ENCODE results near the gene CLEC4C.
"Not testable (repeated sequence)": the region's sequence is repeated elsewhere in the genome, so short reads cannot be mapped to it uniquely, and the experiment has no call there.

The CLEC4C gene

DNA sequence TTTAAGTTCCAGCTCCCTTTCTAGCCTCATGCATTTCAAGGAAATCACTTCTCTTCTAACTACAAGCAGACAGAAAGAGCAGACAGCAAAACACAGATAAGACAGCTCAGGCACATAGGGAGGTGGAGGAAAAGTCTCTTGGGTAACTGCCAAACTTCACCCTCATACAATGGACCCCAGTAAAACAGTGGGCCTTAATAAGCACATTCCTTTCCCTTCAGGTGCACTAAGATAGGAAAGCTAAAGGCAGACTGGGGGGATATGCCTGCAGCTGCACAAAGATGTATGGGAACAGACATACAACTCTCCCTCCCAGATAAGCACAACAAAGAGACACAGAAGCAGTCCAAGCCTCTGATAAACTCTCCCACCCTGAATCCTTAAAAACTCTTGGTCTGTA is 16.2 kb downstream of the CLEC4C start:
- H3K27ac ChIP-seq (ENCODE audit: insufficient read depth, low read depth, low read length, poor library complexity, severe bottlenecking); H3K4me1 ChIP-seq (ENCODE audit: control insufficient read depth, insufficient read depth, low read length); H3K9me3 ChIP-seq (ENCODE audit: control insufficient read depth, low read length); H3K36me3 ChIP-seq (ENCODE audit: control insufficient read depth, insufficient read depth, low read length); H3K4me3 ChIP-seq (ENCODE audit: insufficient read depth, low read depth, low read length); H3K27me3 ChIP-seq (ENCODE audit: control insufficient read depth, insufficient read depth, low read length, poor library complexity, severe bottlenecking): not testable (repeated sequence)

DNA sequence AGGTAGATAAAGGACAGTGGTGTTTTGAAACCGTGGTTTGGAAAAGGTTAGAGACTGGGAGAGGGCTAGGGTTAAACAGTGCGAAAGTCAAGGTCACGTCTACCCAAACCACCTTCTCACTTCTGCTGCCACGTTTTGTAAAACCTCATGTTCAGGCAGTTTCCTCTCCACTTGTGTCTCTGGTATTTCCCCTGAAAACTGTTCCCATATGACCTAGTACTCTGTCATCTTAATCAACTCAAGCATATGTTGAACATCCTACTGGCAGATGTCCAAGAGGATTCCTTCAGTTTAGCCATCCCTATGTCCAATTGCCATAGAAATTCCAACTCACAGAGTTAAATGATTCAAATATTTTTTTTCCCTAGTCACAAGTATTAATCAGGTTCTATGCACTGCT is 17.4 kb downstream of the CLEC4C start:
- no peak overlapping the region for H3K4me3 ChIP-seq (ENCODE audit: insufficient read depth, low read depth, low read length)
- no peaks in the 10 kb centered on the region for H3K27me3 ChIP-seq (ENCODE audit: control insufficient read depth, insufficient read depth, low read length, poor library complexity, severe bottlenecking)
- WGBS, 2 experiments, result 91% methylated on average over 4 of the region's 4 CpGs
- H3K36me3 ChIP-seq (ENCODE audit: control insufficient read depth, insufficient read depth, low read length), result no peaks in the 10 kb centered on the region
- H3K27ac ChIP-seq (ENCODE audit: insufficient read depth, low read depth, low read length, poor library complexity, severe bottlenecking), result no peak overlapping the region
- H3K9me3 ChIP-seq (ENCODE audit: control insufficient read depth, low read length), result no peaks in the 10 kb centered on the region
- H3K4me1 ChIP-seq (ENCODE audit: control insufficient read depth, insufficient read depth, low read length), result no peaks in the 10 kb centered on the region

DNA sequence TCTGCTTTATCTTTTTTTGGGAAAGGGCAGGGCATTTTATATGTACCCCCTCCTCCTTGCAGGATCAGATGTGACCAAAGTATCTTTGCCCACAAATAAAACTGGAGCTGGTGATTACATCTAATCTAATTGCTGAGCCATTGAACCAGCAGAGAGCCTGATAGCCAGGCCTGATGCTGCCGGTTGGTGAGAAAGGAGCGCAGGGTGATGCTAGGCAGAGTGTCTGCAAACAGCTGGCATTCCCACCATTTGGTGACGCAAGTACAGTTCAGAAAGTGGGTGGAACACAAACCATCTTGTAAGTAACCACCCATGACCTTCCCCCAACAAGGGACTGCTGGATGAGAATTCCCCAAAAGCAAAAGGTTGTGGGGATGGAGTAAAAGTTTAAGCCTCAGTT is 23.2 kb downstream of the CLEC4C start:
- H3K36me3 ChIP-seq (ENCODE audit: control insufficient read depth, insufficient read depth, low read length), result no peaks in the 10 kb centered on the region
- no peaks in the 10 kb centered on the region for H3K27me3 ChIP-seq (ENCODE audit: control insufficient read depth, insufficient read depth, low read length, poor library complexity, severe bottlenecking)
- H3K27ac ChIP-seq (ENCODE audit: insufficient read depth, low read depth, low read length, poor library complexity, severe bottlenecking), result no peak overlapping the region
- H3K9me3 ChIP-seq (ENCODE audit: control insufficient read depth, low read length), result no peaks in the 10 kb centered on the region
- WGBS, 2 experiments, result 85 to 95% methylated on average over 3 of the region's 3 CpGs
- no peak overlapping the region for H3K4me3 ChIP-seq (ENCODE audit: insufficient read depth, low read depth, low read length)
- H3K4me1 ChIP-seq (ENCODE audit: control insufficient read depth, insufficient read depth, low read length), result no peaks in the 10 kb centered on the region

DNA sequence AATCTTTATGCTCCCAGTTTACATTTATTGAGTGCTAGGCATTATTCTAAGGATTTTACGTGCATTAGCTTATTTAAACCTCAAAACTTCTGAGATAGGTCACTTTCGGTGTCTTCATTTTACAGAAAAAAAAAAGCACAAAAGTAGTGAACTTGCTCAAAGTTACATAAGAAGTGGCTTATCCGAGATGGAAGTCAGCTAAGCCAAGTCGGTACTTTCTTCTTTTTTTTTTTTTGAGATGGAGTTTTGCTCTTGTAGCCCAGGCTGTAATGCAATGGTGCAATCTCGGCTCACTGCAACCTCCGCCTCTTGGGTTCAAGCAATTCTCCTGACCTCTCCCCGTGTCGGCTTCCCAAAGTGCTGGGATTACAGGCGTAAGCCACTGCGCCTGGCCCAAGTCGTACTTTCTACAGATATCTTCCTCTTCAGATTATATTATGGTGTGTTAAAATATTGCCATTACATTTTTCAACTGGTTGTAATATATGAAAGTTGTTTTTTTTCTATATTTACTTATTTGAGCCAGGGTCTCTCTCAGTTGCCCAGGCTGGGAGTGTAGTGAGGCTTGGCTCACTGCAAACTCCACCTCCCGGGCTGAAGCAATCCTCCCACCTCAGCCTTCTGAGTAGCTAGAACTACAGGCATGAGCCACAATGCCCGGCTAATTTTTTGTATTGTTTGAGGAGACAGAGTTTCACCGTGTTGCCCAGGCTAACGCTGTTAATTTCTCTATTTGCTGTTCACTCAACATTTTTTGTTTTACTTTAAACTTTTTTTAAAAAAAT is 27.0 kb downstream of the CLEC4C start:
- Histone ChIP-seq H3K9me3 (ENCODE audit: control insufficient read depth, low read length) (no peaks in the 10 kb centered on the region), H3K4me3 (ENCODE audit: insufficient read depth, low read depth, low read length) (no peak overlapping the region), H3K27me3 (ENCODE audit: control insufficient read depth, insufficient read depth, low read length, poor library complexity, severe bottlenecking) (no peaks in the 10 kb centered on the region), H3K4me1 (ENCODE audit: control insufficient read depth, insufficient read depth, low read length) (no peaks in the 10 kb centered on the region), H3K27ac (ENCODE audit: insufficient read depth, low read depth, low read length, poor library complexity, severe bottlenecking) (no peak overlapping the region), H3K36me3 (ENCODE audit: control insufficient read depth, insufficient read depth, low read length) (no peaks in the 10 kb centered on the region)
- WGBS, 2 experiments, result 76 to 77% methylated on average over 14 of the region's 15 CpGs

DNA sequence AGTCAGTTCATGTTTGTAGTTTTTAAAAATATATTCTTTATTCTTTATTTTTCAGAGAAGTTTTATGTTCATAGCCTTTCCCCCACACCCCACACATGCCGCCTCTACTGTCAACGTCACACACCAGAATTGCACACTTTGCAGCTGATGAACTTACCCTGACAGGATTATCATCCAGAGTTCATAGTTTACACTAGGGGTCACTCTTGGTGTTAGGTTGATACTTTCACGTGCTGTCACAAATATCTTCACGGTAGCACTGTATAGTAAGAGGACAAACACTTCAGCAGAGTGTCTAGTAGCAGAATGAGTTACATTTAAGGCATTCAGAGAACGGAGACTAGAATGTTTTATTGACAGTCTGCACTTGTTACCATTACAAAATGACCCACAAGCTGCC is 30.8 kb downstream of the CLEC4C start:
- no peaks in the 10 kb centered on the region for H3K4me1 ChIP-seq (ENCODE audit: control insufficient read depth, insufficient read depth, low read length)
- WGBS, 2 experiments, result 32 to 44% methylated on average over 5 of the region's 5 CpGs
- H3K36me3 ChIP-seq (ENCODE audit: control insufficient read depth, insufficient read depth, low read length), result no peaks in the 10 kb centered on the region
- H3K4me3 ChIP-seq (ENCODE audit: insufficient read depth, low read depth, low read length), result no peak overlapping the region
- H3K27ac ChIP-seq (ENCODE audit: insufficient read depth, low read depth, low read length, poor library complexity, severe bottlenecking), result no peak overlapping the region
- H3K9me3 ChIP-seq (ENCODE audit: control insufficient read depth, low read length), result no peaks in the 10 kb centered on the region
- no peaks in the 10 kb centered on the region for H3K27me3 ChIP-seq (ENCODE audit: control insufficient read depth, insufficient read depth, low read length, poor library complexity, severe bottlenecking)

DNA sequence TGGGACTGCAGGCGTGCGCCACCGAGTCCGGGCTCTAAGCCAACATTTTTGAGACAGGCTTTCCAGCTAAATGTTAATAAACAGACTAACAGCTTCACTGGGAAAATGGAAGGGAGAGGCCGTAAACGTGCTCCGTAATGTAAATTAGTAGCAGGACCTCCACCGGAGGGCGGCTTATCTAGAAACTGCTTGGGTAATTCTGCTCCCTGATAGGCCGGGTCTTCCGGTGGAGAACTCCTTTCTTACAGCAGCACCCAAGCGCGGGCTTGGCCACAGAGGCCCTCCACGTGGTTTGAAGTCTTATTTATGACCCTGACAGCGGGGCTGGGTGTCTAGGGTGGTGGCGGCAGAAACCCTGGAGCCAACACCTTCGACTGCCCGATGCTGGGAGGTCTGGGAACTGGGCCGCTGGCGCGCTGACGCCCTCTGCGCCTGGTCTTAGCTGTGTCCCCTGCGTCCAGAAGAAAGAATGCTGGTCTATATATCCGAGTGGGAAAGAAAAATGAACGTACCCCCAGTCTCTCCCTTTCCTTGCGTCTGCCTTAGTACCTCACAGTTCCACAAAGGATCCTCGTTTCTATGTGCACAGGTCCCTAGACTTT is 34.2 kb downstream of the CLEC4C start:
- Histone ChIP-seq H3K27me3 (ENCODE audit: control insufficient read depth, insufficient read depth, low read length, poor library complexity, severe bottlenecking) (no peaks in the 10 kb centered on the region), H3K27ac (ENCODE audit: insufficient read depth, low read depth, low read length, poor library complexity, severe bottlenecking) (no peak overlapping the region), H3K4me3 (ENCODE audit: insufficient read depth, low read depth, low read length) (no peak overlapping the region), H3K4me1 (ENCODE audit: control insufficient read depth, insufficient read depth, low read length) (no peaks in the 10 kb centered on the region), H3K9me3 (ENCODE audit: control insufficient read depth, low read length) (no peaks in the 10 kb centered on the region), H3K36me3 (ENCODE audit: control insufficient read depth, insufficient read depth, low read length) (no peaks in the 10 kb centered on the region)
- WGBS, 2 experiments, result 90 to 91% methylated on average over 28 of the region's 28 CpGs

DNA sequence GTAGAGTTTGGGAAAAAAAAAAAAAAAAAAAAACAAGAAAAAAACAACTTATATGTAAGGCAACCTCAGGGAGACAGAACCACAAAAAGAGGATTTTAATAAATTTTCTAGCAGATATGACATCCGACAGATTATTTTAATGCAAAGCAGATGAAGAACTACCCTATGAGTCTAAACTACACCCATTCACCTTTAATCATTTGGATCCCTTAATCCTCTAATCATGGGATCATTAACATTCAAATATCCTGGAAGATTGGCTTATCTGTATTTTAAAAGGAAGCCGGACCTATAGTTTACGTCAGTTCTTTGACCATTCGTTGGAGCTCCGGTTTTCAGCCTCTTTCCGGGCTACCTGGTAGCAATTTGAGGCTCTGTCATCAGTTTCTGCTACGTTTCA is 36.0 kb downstream of the CLEC4C start, which contains the start of gene DPPA3:
Gene DPPA3, plus strand, starts transcription at position 301 of the 400 bp plus-strand sequence. CDS start 138 bp downstream, outside the sequence.
- Histone ChIP-seq H3K4me1 (ENCODE audit: control insufficient read depth, insufficient read depth, low read length) (no peaks in the 10 kb centered on the region), H3K27ac (ENCODE audit: insufficient read depth, low read depth, low read length, poor library complexity, severe bottlenecking) (peak within 1 kb of the TSS; percentile 26), H3K36me3 (ENCODE audit: control insufficient read depth, insufficient read depth, low read length) (no peaks in the 10 kb centered on the region), H3K4me3 (ENCODE audit: insufficient read depth, low read depth, low read length) (no peak within 1 kb of the TSS), H3K27me3 (ENCODE audit: control insufficient read depth, insufficient read depth, low read length, poor library complexity, severe bottlenecking) (no peaks in the 10 kb centered on the region), H3K9me3 (ENCODE audit: control insufficient read depth, low read length) (no peaks in the 10 kb centered on the region)
- 90 to 91% methylated on average over 7 of the region's 7 CpGs for WGBS, 2 experiments

DNA sequence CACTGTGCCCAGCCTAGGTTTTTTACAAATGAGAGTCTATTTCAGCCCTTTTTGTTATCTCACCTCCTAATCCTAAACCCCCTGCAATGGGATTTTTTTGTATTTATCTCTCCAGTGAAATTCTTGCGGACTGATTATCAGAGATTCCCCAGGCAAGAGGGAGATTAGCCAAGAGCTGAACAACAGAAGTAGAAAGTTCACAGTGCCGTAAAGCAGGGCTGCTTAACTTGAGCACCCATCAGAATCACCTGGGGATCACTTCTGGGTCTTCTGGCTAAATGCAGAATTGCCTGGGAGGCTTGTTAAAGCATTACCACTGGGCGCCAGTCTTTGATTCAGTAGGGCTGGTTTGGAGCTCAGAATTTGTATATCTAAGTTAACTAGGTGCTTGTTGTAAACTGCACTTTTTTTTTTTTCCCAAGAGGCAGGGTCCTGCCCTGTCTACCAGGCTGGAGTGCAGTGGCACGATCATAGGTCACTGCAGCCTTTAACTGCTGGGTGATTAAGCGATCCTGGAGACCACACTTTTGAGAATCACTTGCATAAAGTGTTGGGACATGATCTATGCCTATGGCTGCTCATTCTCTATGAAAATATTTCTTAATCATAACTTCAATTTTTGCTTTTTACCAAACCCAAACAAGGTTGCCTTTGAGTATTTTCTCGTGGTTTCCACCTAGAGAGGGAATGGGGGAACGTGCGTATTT is 37.1 kb downstream of the CLEC4C start:
- Histone ChIP-seq H3K36me3 (ENCODE audit: control insufficient read depth, insufficient read depth, low read length) (no peaks in the 10 kb centered on the region), H3K27me3 (ENCODE audit: control insufficient read depth, insufficient read depth, low read length, poor library complexity, severe bottlenecking) (no peaks in the 10 kb centered on the region), H3K4me1 (ENCODE audit: control insufficient read depth, insufficient read depth, low read length) (no peaks in the 10 kb centered on the region), H3K4me3 (ENCODE audit: insufficient read depth, low read depth, low read length) (no peak overlapping the region), H3K9me3 (ENCODE audit: control insufficient read depth, low read length) (no peaks in the 10 kb centered on the region), H3K27ac (ENCODE audit: insufficient read depth, low read depth, low read length, poor library complexity, severe bottlenecking) (peak overlapping the region; percentile 26)
- WGBS, 2 experiments, result 79 to 84% methylated on average over 8 of the region's 8 CpGs

DNA sequence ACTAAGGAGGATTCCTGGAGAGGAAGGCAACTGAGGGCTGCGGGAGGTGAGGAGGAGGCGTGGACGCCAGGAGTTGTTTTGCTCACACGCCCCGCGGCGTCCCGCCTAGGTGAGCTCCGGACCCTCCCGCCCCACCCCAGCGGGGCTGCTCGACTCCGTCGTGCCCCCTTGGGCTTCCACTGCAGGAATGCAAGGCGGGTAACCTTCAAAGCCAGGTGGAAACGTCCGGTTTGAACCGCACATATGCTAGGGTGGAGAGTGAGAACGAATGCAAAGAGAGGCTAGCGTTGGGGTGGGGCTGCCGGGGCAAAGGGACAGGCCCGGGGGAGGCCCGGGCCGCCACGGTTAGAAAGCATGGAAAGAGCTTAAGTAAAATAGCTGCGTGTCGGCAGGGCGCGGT is 41.3 kb downstream of the CLEC4C start:
- H3K4me1 ChIP-seq (ENCODE audit: control insufficient read depth, insufficient read depth, low read length), result no peaks in the 10 kb centered on the region
- 95% methylated on average over 29 of the region's 29 CpGs for WGBS, 2 experiments
- no peaks in the 10 kb centered on the region for H3K27me3 ChIP-seq (ENCODE audit: control insufficient read depth, insufficient read depth, low read length, poor library complexity, severe bottlenecking)
- H3K9me3 ChIP-seq (ENCODE audit: control insufficient read depth, low read length), result no peaks in the 10 kb centered on the region
- no peaks in the 10 kb centered on the region for H3K36me3 ChIP-seq (ENCODE audit: control insufficient read depth, insufficient read depth, low read length)
- no peak overlapping the region for H3K27ac ChIP-seq (ENCODE audit: insufficient read depth, low read depth, low read length, poor library complexity, severe bottlenecking)
- H3K4me3 ChIP-seq (ENCODE audit: insufficient read depth, low read depth, low read length), result no peak overlapping the region

DNA sequence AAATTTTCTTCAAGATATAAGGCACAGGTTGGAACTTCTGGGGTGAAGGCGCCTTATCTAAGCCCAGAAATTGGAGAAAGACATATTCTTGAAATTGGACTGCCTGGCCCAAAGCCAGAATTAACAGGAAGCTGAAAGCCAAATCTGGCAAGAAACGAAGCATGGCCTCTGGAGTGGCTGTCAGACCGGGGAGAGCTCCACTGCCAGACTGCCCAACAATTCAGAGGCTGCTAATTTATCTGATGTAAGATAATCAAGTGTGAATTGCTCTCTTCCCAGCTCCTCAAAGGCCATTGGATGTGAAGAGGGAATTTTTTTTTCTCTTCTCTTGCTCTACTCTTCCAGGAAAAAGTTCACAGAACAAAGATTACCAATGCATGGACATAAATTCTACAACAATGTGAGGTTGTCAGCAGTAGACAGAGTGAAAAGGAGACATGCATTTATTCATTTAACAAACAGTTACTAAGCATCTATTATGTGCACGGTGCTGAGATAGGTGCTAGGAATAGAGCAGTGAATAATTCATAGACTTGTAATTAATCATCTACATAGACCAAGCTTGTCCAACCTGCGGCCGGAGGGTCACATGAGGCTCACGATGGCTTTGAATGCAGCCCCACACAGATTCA is 51.5 kb downstream of the CLEC4C start, which contains the start of gene GDF3:
Gene GDF3, minus strand, starts transcription at position 210 of the 632 bp plus-strand sequence. Its CDS starts 47 bp downstream, at position 163.
- Histone ChIP-seq H3K27ac (ENCODE audit: insufficient read depth, low read depth, low read length, poor library complexity, severe bottlenecking) (no peak within 1 kb of the TSS), H3K4me3 (ENCODE audit: insufficient read depth, low read depth, low read length) (no peak within 1 kb of the TSS), H3K36me3 (ENCODE audit: control insufficient read depth, insufficient read depth, low read length) (no peaks in the 10 kb centered on the region), H3K9me3 (ENCODE audit: control insufficient read depth, low read length) (no peaks in the 10 kb centered on the region), H3K27me3 (ENCODE audit: control insufficient read depth, insufficient read depth, low read length, poor library complexity, severe bottlenecking) (no peaks in the 10 kb centered on the region), H3K4me1 (ENCODE audit: control insufficient read depth, insufficient read depth, low read length) (no peaks in the 10 kb centered on the region)
- WGBS, 2 experiments, result 86 to 90% methylated on average over 6 to 7 of the region's 7 CpGs
